Small intestine (tissue), 7 donors: Measurements from ENCODE around the gene BBOX1. TPM values are rescaled to one million over a fixed set of nuclear protein-coding genes. Genes with fewer than 3 reads are reported as not detected.

Experiments
- DNase-seq, 2 donors: peaks; one replicate each; pipeline versions ENCODE4 v3.0.0 to v3.0.0-alpha.2; 2013
- FAIRE-seq: peaks from 2 replicates; lab custom pipeline; 2012; peaks lifted over from hg19 to GRCh38; lab: Jason Lieb, UNC
- H3K27ac ChIP-seq, 3 donors: one replicate each; pipeline ENCODE4 v1.5.1; 2013; ENCODE audit warnings: low read length in 2 of 3, mild to moderate bottlenecking in 2 of 3, control low read depth in 1 of 3, inconsistent platforms in 1 of 3, low read depth in 1 of 3, moderate library complexity in 1 of 3
- H3K27me3 ChIP-seq, 3 donors: one replicate each; pipeline ENCODE4 v1.6.1; 2013; ENCODE audit warnings: low read length in 3 of 3, inconsistent platforms in 1 of 3; ENCODE audit not compliant: control insufficient read depth in 3 of 3, insufficient read depth in 3 of 3
- H3K36me3 ChIP-seq, 3 donors: one replicate each; pipeline ENCODE4 v1.6.1; 2013; ENCODE audit warnings: low read length in 3 of 3, inconsistent platforms in 1 of 3, low read depth in 1 of 3, mild to moderate bottlenecking in 1 of 3, moderate library complexity in 1 of 3; ENCODE audit not compliant: control insufficient read depth in 3 of 3, insufficient read depth in 2 of 3
- H3K4me1 ChIP-seq, 3 donors: one replicate each; pipeline ENCODE4 v1.6.1; 2013; ENCODE audit warnings: low read length in 2 of 3, inconsistent platforms in 1 of 3, low read depth in 1 of 3, mild to moderate bottlenecking in 1 of 3, moderate library complexity in 1 of 3; ENCODE audit not compliant: control insufficient read depth in 3 of 3, insufficient read depth in 2 of 3
- H3K4me3 ChIP-seq, 3 donors: one replicate each; pipeline ENCODE4 v1.5.1; 2013; ENCODE audit warnings: low read length in 3 of 3, control low read depth in 1 of 3, inconsistent platforms in 1 of 3, low read depth in 1 of 3, mild to moderate bottlenecking in 1 of 3, moderate library complexity in 1 of 3
- H3K9me3 ChIP-seq, 2 donors: one replicate each; pipeline ENCODE4 v1.6.1; 2013; ENCODE audit warnings: low read depth in 1 of 2, low read length in 1 of 2; ENCODE audit not compliant: control insufficient read depth in 2 of 2, insufficient read depth in 1 of 2
- WGBS, 3 donors: extraction: QIAGEN DNeasy Blood & Tissue Kit; methylation state at CpG; one replicate each; pipeline ENCODE4 v1.1.7; 2013; 5-methylcytosine and 5-hydroxymethylcytosine counted together
- polyA plus RNA-seq, 4 donors: library from polyadenylated mRNA; stranded (reverse) in 3 of 4; unstranded in 1 of 4; fragments of 200-250 nt in 3 of 4; fragments of 120-200 nt in 1 of 4; gene quantifications; one replicate each; pipeline versions ENCODE4 v1.2.1 to v1.2.3, GENCODE V29; 2013
- donor health status: healthy with polysubstance abuse.
- donor health status: control.
- donor health status: control.
- donor health status: Bipolar disorder and iron deficiency.
- donor health status: healthy.

The BBOX1 gene
- polyA plus RNA-seq, 4 donors: 2.1 TPM; not detected in 3

DNA sequence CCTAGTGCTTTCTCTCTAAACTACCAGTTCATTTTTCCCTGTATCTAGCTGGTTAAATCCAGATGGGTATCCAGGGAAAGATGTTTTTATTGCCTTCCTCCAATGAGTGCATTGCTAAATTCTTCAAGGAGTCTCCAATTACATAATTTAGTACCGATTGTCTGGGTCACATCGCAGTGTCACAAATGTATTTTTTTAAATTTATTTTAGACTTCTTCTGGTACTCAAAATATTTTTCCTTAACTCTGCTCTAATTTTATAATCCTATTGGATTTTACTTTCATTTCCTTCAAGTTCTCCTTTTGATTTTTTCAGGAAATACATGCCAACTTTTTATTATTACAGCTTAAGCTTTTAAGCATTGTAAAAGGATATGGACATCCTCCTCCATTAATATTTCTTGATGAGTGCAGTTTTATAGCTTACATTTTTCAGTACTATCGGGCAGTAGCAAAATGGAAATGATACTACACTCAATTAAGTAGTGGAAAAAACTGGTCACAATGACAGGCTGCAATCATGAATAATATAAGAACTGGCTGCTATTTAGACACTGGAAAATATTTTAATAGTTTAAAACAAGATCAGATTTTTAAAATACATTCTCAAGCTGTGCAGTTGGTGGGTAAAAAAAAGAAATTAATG lies 20.3 kb downstream of the BBOX1 start:
- Histone ChIP-seq H3K4me3 (no peak overlapping the region), H3K9me3 (no peaks in the 10 kb centered on the region), H3K36me3 (no peaks in the 10 kb centered on the region), H3K27ac (no peak overlapping the region), H3K27me3 (no peaks in the 10 kb centered on the region), H3K4me1 (no peaks in the 10 kb centered on the region)
- WGBS, 3 donors: 62 to 69% (median 65%) methylated on average over 3 of the region's 3 CpGs
- no peak for FAIRE-seq
- no peak for DNase-seq

DNA sequence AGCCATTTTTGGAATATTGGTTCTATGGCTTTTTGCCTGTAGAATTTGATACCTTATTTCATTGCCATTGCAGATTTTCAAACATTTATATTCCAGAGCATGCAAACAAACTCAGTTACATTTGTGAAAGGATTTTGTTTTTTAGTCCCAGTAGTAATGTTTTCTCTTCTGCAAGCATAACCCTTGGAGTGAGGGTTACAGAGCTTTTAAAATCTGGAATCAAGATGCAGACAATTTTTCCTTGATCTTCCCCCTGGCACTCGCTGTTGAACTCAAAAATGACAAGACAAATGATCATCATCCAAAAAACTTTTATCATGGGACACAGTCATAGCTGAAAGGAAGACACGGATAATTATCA lies 20.8 kb downstream of the BBOX1 start:
- H3K27me3 ChIP-seq: no peaks in the 10 kb centered on the region
- no peaks in the 10 kb centered on the region for H3K36me3 ChIP-seq
- H3K4me3 ChIP-seq: no peak overlapping the region
- 58 to 67% (median 60%) methylated on average over 2 of the region's 2 CpGs for WGBS, 3 donors
- no peaks in the 10 kb centered on the region for H3K4me1 ChIP-seq
- H3K9me3 ChIP-seq: no peaks in the 10 kb centered on the region
- no peak overlapping the region for H3K27ac ChIP-seq
- no peak for DNase-seq
- FAIRE-seq: no peak

DNA sequence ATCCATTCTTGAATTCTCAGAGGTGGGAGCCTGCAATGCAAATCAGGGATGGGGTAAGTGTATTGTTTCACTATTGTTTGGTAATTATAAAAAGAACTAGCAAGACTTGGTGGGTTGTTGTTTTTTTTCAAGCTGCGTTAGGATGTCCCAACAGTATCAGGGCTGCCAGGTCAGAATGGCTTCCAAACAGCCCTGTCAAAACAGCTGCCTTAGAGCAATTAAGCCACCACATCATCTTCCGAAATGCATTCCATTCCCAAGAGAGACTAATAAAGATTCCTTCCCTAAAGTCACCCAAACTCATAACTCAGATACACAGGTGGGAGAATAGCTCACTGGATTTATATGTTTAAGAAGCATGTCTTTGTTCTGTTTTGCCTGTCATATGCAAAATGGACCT lies 23.5 kb downstream of the BBOX1 start:
- H3K27me3 ChIP-seq: no peaks in the 10 kb centered on the region
- no peak overlapping the region for H3K4me3 ChIP-seq
- FAIRE-seq (no peak), DNase-seq (no peak)
- no peaks in the 10 kb centered on the region for H3K36me3 ChIP-seq
- no peaks in the 10 kb centered on the region for H3K4me1 ChIP-seq
- H3K27ac ChIP-seq: no peak overlapping the region
- no peaks in the 10 kb centered on the region for H3K9me3 ChIP-seq
- WGBS, 3 donors: 59 to 70% (median 65%) methylated on average over 2 of the region's 2 CpGs

DNA sequence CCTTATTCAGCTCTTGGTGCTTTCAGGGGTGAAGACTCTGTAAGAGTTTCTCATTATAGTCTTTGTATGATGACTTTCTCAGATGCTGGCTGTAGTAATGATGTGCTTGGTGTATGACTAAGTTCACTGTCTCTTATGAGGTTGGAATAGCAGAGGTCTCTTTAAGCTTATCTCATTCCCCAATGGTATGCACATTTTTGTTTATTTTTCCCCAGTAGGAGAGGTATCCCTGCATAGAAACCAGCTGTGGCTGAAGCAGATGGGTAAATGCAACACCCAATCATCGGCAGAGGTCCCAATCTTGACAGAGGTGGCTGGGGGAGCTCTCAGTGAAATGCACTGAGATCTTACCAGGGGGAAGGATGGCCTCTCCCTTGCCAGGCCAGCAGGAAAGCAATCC lies 34.6 kb downstream of the BBOX1 start:
- no peaks in the 10 kb centered on the region for H3K4me1 ChIP-seq
- no peak overlapping the region for H3K27ac ChIP-seq
- no peak overlapping the region for H3K4me3 ChIP-seq
- H3K27me3 ChIP-seq: no peaks in the 10 kb centered on the region
- H3K9me3 ChIP-seq: no peaks in the 10 kb centered on the region
- no peaks in the 10 kb centered on the region for H3K36me3 ChIP-seq
- WGBS, 3 donors: 20 to 51% (median 36%) methylated on average over 1 of the region's 1 CpG
- DNase-seq: no peak
- no peak for FAIRE-seq

DNA sequence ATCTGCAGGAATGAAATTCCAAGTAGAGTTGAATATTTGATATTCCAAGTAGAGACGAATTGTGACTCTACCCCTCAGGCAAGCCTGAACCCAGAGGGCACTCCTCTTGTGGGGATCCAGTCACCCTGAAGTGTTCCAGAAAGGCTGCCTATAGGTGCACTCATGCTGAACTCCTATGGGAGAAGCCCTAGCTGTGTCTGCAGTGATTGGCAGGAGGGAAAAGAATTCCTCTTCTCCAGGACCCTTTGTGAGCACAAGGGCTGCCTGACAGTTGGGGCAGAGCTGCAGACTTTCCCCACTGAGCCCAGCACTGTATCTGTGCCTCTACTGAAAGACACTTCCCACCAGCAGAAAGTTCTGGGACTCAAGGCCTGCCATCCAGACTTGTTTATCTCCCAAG lies 35.0 kb downstream of the BBOX1 start:
- DNase-seq: no peak
- Histone ChIP-seq H3K9me3 (no peaks in the 10 kb centered on the region), H3K27me3 (no peaks in the 10 kb centered on the region), H3K4me3 (no peak overlapping the region), H3K36me3 (no peaks in the 10 kb centered on the region), H3K27ac (no peak overlapping the region), H3K4me1 (no peaks in the 10 kb centered on the region)
- WGBS, 3 donors: 52 to 82% (median 67%) methylated on average over 1 of the region's 1 CpG
- no peak for FAIRE-seq

DNA sequence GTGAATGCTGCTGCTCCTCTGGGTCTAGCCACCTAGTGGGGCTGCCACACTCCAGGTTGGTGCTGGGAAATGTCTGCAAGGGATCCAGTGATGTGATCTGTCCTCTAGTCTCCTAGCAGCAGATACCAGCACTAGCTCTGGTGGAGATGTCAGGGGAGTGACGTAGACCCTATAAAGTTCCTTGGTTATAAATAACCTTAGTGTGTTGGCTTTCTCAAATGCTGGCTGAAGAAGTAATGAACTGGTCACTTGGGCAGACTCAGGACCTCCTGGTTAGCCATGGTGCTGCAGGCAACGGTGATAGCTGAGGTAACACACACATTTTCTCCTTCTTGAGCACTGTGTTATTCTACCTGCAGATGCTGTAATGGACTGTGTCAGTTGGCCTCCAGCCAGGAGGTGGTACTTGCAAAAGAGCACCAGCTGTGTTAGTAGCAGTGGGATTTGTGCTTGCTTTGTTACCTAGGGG lies 35.5 kb downstream of the BBOX1 start:
- H3K4me1 ChIP-seq: no peaks in the 10 kb centered on the region
- 67 to 79% (median 69%) methylated on average over 2 of the region's 2 CpGs for WGBS, 3 donors
- DNase-seq (no peak), FAIRE-seq (no peak)
- H3K9me3 ChIP-seq: no peaks in the 10 kb centered on the region
- H3K36me3 ChIP-seq: no peaks in the 10 kb centered on the region
- H3K27ac ChIP-seq: no peak overlapping the region
- no peaks in the 10 kb centered on the region for H3K27me3 ChIP-seq
- no peak overlapping the region for H3K4me3 ChIP-seq

DNA sequence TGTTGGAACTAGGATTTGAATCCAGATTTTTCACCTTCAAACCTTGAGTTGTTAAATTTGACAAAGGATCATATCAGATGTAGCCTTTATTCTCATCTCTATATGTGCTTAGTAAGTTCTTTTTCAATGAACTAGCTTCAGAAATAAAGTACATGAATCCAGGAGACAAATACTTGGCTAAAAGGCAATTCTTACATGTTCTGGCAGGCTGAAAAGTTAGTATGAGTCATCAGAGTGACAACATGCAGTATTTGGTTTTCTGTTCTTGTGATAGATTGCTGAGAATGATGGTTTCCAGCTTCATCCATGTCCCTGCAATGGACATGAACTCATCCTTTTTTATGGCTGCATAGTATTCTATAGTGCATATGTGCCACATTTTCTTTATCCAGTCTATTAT lies 40.4 kb downstream of the BBOX1 start:
- no peak overlapping the region for H3K27ac ChIP-seq
- FAIRE-seq (no peak), DNase-seq (no peak)
- no peak overlapping the region for H3K4me3 ChIP-seq
- H3K4me1 ChIP-seq: no peaks in the 10 kb centered on the region
- H3K36me3 ChIP-seq: no peaks in the 10 kb centered on the region
- no peaks in the 10 kb centered on the region for H3K27me3 ChIP-seq
- H3K9me3 ChIP-seq: no peaks in the 10 kb centered on the region

DNA sequence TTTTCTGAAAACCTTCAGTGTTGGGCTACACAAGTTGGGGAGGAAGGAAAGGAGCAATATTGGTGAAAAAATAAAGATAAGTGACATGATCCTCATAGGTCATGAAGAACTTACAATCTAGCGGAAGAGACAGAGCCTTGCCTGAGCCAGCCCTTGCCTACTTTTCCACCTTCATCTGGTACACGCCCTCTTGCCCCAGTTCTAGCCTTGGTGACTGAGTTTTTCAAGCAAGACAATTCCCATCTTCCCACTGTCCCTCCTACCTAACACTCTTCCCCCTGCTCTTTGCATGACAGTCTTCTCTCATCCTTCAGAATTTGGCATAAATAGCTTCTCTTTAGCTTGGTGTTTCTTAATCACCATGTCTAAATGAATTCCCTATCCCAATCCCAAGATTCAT lies 42.6 kb downstream of the BBOX1 start:
- Histone ChIP-seq H3K4me1 (no peaks in the 10 kb centered on the region), H3K36me3 (no peaks in the 10 kb centered on the region), H3K4me3 (no peak overlapping the region), H3K27ac (no peak overlapping the region), H3K27me3 (no peaks in the 10 kb centered on the region), H3K9me3 (no peaks in the 10 kb centered on the region)
- DNase-seq: no peak
- FAIRE-seq: no peak
- 62 to 82% (median 68%) methylated on average over 2 of the region's 2 CpGs for WGBS, 3 donors

DNA sequence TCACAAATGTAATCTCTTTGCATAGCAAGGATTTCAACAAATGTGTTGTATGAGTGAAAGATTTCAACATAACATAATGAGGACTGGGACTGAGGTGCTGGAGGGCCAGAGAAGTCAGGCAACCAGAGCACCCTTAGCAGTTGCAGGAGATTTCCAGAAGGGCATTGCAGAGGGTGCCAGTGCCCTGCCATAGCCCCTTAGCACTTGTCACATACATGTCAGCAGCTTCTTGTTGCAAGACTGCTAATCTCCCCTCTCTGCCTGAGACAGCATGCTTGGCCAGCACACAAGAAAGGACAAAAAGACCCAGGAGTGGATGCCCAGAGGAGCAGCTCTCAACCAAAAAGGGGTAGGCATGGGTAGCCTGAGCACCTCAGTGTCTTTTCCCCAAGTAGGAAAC lies 43.2 kb downstream of the BBOX1 start:
- no peak overlapping the region for H3K27ac ChIP-seq
- FAIRE-seq (no peak), DNase-seq (no peak)
- H3K36me3 ChIP-seq: no peaks in the 10 kb centered on the region
- no peaks in the 10 kb centered on the region for H3K27me3 ChIP-seq
- no peaks in the 10 kb centered on the region for H3K9me3 ChIP-seq
- no peaks in the 10 kb centered on the region for H3K4me1 ChIP-seq
- no peak overlapping the region for H3K4me3 ChIP-seq
